ENCODE measurements around the gene FEM1C.

Gene FEM1C

GRCh38 chr5:115559524-115559923 is 14.9 kb upstream of the FEM1C start:
- no peak for TF ChIP-seq CTCF (IDR thresholded peaks at IDR 0.05; ENCODE audit: control insufficient read depth, insufficient read depth, low read depth, low read length, missing control alignments)
- no peak for DNase-seq (ENCODE audit: low read depth)
- H3K4me3 ChIP-seq (ENCODE audit: control insufficient read depth, low read depth, low read length) = no peak overlapping the region

- DNase-seq (ENCODE audit: low read depth) = no peak
- H3K4me3 ChIP-seq (ENCODE audit: control insufficient read depth, low read depth, low read length) = no peak overlapping the region
- no peak for TF ChIP-seq CTCF (IDR thresholded peaks at IDR 0.05; ENCODE audit: control insufficient read depth, insufficient read depth, low read depth, low read length, missing control alignments)
These were observed 13.9 kb upstream of the FEM1C start for GRCh38 chr5:115558388-115558956.

GRCh38 chr5:115557667-115558387 is 13.3 kb upstream of the FEM1C start:
- H3K4me3 ChIP-seq (ENCODE audit: control insufficient read depth, low read depth, low read length) = no peak overlapping the region
- DNase-seq (ENCODE audit: low read depth) = no peak
- no peak for TF ChIP-seq CTCF (IDR thresholded peaks at IDR 0.05; ENCODE audit: control insufficient read depth, insufficient read depth, low read depth, low read length, missing control alignments)

GRCh38 chr5:115556276-115556675 is 11.7 kb upstream of the FEM1C start:
- TF ChIP-seq CTCF (IDR thresholded peaks at IDR 0.05; ENCODE audit: control insufficient read depth, insufficient read depth, low read depth, low read length, missing control alignments) = no peak
- no peak for DNase-seq (ENCODE audit: low read depth)
- no peak overlapping the region for H3K4me3 ChIP-seq (ENCODE audit: control insufficient read depth, low read depth, low read length)

GRCh38 chr5:115555084-115555633 is 10.6 kb upstream of the FEM1C start:
- DNase-seq (ENCODE audit: low read depth) = no peak
- no peak for TF ChIP-seq CTCF (IDR thresholded peaks at IDR 0.05; ENCODE audit: control insufficient read depth, insufficient read depth, low read depth, low read length, missing control alignments)
- H3K4me3 ChIP-seq (ENCODE audit: control insufficient read depth, low read depth, low read length) = no peak overlapping the region

- DNase-seq (ENCODE audit: low read depth) = no peak
- no peak overlapping the region for H3K4me3 ChIP-seq (ENCODE audit: control insufficient read depth, low read depth, low read length)
- no peak for TF ChIP-seq CTCF (IDR thresholded peaks at IDR 0.05; ENCODE audit: control insufficient read depth, insufficient read depth, low read depth, low read length, missing control alignments)
These were observed 8.5 kb upstream of the FEM1C start for GRCh38 chr5:115553082-115553481.

Measured in AG09309 (cell line).